DOHH2 (cell line): Measurements from ENCODE around the gene GTF3A.
A peak's percentile ranks its signal among the peaks of the same experiment; 100 is the strongest.

Experiments used
- H3F3A ChIP-seq: fragments of 200-600 bp; sonication (generic), shearing (Covaris generic); 2 replicates; pipeline ENCODE4 v1.6.0; 2016; ENCODE audit warnings: antibody characterized with exemption, mild to moderate bottlenecking; ENCODE audit not compliant: control insufficient read depth, insufficient read depth
- H3K27ac ChIP-seq: fragments of 200-600 bp; sonication (generic); 2 replicates; pipeline ENCODE4 v1.5.1; 2014; ENCODE audit warnings: low read depth, mild to moderate bottlenecking, low read length, moderate library complexity
- H3K27me3 ChIP-seq: fragments of 200-600 bp; sonication (generic); 2 replicates; pipeline ENCODE4 v1.6.1; 2014; ENCODE audit warnings: mild to moderate bottlenecking, low read length, mixed read lengths; ENCODE audit not compliant: control insufficient read depth
- H3K36me3 ChIP-seq: fragments of 200-600 bp; sonication (generic); 2 replicates; pipeline ENCODE4 v1.6.1; 2014; ENCODE audit warnings: mild to moderate bottlenecking, low read length, moderate library complexity, mixed read lengths; ENCODE audit not compliant: control insufficient read depth
- H3K4me1 ChIP-seq: fragments of 200-600 bp; sonication (generic); 2 replicates; pipeline ENCODE4 v1.6.1; 2014; ENCODE audit warnings: mild to moderate bottlenecking, low read length, mixed read lengths; ENCODE audit not compliant: control insufficient read depth
- H3K4me2 ChIP-seq: fragments of 200-600 bp; sonication (generic); 2 replicates; pipeline ENCODE4 v1.6.0; 2014; ENCODE audit warnings: mild to moderate bottlenecking, low read length, moderate library complexity
- H3K4me3 ChIP-seq: fragments of 200-600 bp; sonication (generic); 2 replicates; pipeline ENCODE4 v1.5.1; 2014; ENCODE audit warnings: mild to moderate bottlenecking, low read length, mixed read lengths
- H3K79me2 ChIP-seq: fragments of 200-600 bp; sonication (generic); 2 replicates; pipeline ENCODE4 v1.6.1; 2014; ENCODE audit warnings: mild to moderate bottlenecking, low read length, mixed read lengths; ENCODE audit not compliant: control insufficient read depth
- H3K9me2 ChIP-seq: fragments of 200-600 bp; sonication (generic); replicated peaks from 2 replicates; pipeline ENCODE4 v1.6.1; 2014; ENCODE audit warnings: mild to moderate bottlenecking, low read length, mixed read lengths; ENCODE audit not compliant: control insufficient read depth
- H3K9me3 ChIP-seq: fragments of 200-600 bp; sonication (generic); 2 replicates; pipeline ENCODE4 v1.6.1; 2014; ENCODE audit warnings: antibody characterized with exemption, low read length, mixed read lengths; ENCODE audit not compliant: control insufficient read depth, insufficient read depth
- H4K20me1 ChIP-seq: fragments of 200-600 bp; sonication (generic); 2 replicates; pipeline ENCODE4 v1.6.0; 2014; ENCODE audit warnings: low read depth, mild to moderate bottlenecking, antibody characterized with exemption, low read length, moderate library complexity; ENCODE audit not compliant: control insufficient read depth, insufficient read depth
- CTCF ChIP-seq: fragments of 200-600 bp; sonication (generic); IDR thresholded peaks from one replicate; pipeline ENCODE4 v1.5.1; 2014; ENCODE audit warnings: antibody characterized with exemption, mild to moderate bottlenecking, low read depth, low read length; ENCODE audit not compliant: poor library complexity, severe bottlenecking
- EZH2phosphoT487 ChIP-seq: fragments of 200-600 bp; sonication (generic); IDR thresholded peaks from 2 replicates; pipeline ENCODE4 v1.6.1; 2017; ENCODE audit warnings: borderline replicate concordance, mild to moderate bottlenecking, antibody characterized with exemption, low read length, moderate library complexity, mixed read lengths

Gene GTF3A

GRCh38 chr13:27424246-27425157 is at the start of gene GTF3A:
Gene GTF3A (plus strand): TSS chr13:27424619.
- peak within 1 kb of the TSS; percentile 98 for H3K4me3 ChIP-seq

GRCh38 chr13:27374650-27375049 is 49.8 kb upstream of the GTF3A start:
- Histone ChIP-seq H3K4me3 (no peak overlapping the region), H3K9me2 (no peaks in the 10 kb centered on the region), H3K9me3 (no peaks in the 10 kb centered on the region), H4K20me1 (no peaks in the 10 kb centered on the region), H3K27me3 (peaks cover 23% of the 10 kb centered on the region), H3K4me2 (no peak overlapping the region; the same call in 1 of the 2 replicates), H3K4me1 (no peaks in the 10 kb centered on the region), H3K79me2 (no peaks in the 10 kb centered on the region), H3K36me3 (no peaks in the 10 kb centered on the region), H3F3A (peaks cover 4% of the 10 kb centered on the region; the same call in 1 of the 2 replicates), H3K27ac (no peak overlapping the region)
- no peak for TF ChIP-seq EZH2phosphoT487
- TF ChIP-seq CTCF, result peak; percentile 75

More at GRCh38 chr13:27424246-27425157, at the start of gene GTF3A:
- H3K4me1 ChIP-seq, result peaks cover 25% of the 10 kb centered on the region
- no peaks in the 10 kb centered on the region for H3K9me2 ChIP-seq
- TF ChIP-seq CTCF (no peak), EZH2phosphoT487 (no peak)
- no peaks in the 10 kb centered on the region for H3F3A ChIP-seq
- H3K9me3 ChIP-seq, result no peaks in the 10 kb centered on the region
- H3K27ac ChIP-seq, result peak within 1 kb of the TSS; percentile 70
- H3K4me2 ChIP-seq, result peak within 1 kb of the TSS; percentile 100
- no peaks in the 10 kb centered on the region for H3K27me3 ChIP-seq
- H3K79me2 ChIP-seq, result peaks cover 51% of the 10 kb centered on the region
- H3K36me3 ChIP-seq, result peaks cover 47% of the 10 kb centered on the region
- peaks cover 19% of the 10 kb centered on the region; the same call in 1 of the 2 replicates for H4K20me1 ChIP-seq

- peaks cover 4% of the 10 kb centered on the region; the same call in 1 of the 2 replicates for H3F3A ChIP-seq
- no peak overlapping the region for H3K27ac ChIP-seq
- H3K9me2 ChIP-seq, result no peaks in the 10 kb centered on the region
- H4K20me1 ChIP-seq, result no peaks in the 10 kb centered on the region
- peak; percentile 86 for TF ChIP-seq CTCF
- TF ChIP-seq EZH2phosphoT487, result no peak
- peaks cover 23% of the 10 kb centered on the region for H3K27me3 ChIP-seq
- H3K79me2 ChIP-seq, result no peaks in the 10 kb centered on the region
- H3K4me1 ChIP-seq, result no peaks in the 10 kb centered on the region
- H3K4me3 ChIP-seq, result no peak overlapping the region
- no peak overlapping the region for H3K4me2 ChIP-seq
- H3K36me3 ChIP-seq, result no peaks in the 10 kb centered on the region
- H3K9me3 ChIP-seq, result no peaks in the 10 kb centered on the region
Measured at GRCh38 chr13:27375686-27376326, 48.6 kb upstream of the GTF3A start.
